GM18499 (cell line): Measurements from ENCODE around the gene ADAMTS10.
"Not testable (repeated sequence)": the region's sequence is repeated elsewhere in the genome, so short reads cannot be mapped to it uniquely, and the experiment has no call there.

Experiments used
- ATAC-seq: cut with Tn5 transposase; IDR thresholded peaks from one replicate; pipeline ENCODE4 v1.9.1; 2021; ENCODE audit warnings: moderate number of reproducible peaks; ENCODE audit not compliant: insufficient read depth, unreplicated experiment

The ADAMTS10 gene

DNA sequence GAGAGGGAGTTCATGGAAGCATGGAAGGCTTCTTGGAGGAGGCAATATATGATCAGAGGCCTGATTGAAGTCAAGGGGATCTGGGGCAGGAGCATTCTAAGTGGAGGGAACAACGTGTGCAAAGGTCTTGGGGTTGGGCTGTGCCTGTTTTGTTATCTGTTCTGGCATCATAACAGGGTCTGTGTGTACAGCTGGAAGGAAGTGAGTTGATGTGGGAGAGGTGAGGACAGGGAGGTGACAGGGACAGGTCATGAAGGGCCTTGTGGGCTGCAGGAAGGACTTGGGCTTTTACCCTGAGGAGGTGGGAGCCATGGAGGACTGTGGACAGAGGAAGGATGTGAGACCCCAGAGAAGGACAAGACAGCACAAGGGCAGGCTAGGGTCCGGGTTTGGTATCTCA is 18.7 kb upstream of the ADAMTS10 start:
- no peak for ATAC-seq

GRCh38 chr19:8626842-8627241 is 16.3 kb upstream of the ADAMTS10 start:
- no peak for ATAC-seq

DNA sequence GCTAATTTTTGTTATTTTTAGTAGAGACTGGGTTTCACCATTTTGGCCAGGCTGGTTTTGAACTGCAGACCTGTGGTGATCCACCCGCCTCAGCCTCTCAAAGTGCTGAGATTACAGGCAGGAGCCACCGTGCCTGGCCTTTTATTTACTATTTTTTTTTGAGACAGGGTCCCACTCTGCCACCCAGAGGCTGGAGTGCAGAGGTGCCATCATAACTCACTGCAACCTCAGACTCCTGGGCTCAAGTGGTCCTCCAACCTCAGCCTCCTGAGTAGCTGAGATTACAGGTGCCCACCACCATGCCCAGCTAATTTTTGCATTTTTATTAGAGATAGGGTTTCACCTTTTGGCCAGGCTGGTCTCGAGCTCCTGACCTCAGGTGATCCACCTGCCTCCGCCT is 12.4 kb upstream of the ADAMTS10 start:
- not testable (repeated sequence) for ATAC-seq

DNA sequence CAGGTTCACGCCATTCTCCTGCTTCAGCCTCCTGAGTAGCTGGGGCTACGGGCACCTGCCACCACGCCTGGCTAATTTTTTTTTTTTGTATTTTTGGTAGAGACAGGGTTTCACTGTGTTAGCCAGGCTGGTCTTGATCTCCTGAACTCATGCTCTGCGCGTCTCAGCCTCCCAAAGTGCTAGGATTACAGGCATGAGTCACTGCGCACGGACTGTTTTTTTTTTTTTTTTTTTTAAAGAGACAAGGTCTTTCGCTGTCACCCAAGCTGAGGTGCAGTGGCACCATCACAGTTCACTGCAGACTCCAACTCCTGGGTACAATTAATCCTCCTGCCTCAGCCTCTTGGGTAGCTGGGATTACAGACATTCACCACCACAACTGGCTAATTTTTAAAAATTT is 8.2 kb upstream of the ADAMTS10 start:
- ATAC-seq: no peak

DNA sequence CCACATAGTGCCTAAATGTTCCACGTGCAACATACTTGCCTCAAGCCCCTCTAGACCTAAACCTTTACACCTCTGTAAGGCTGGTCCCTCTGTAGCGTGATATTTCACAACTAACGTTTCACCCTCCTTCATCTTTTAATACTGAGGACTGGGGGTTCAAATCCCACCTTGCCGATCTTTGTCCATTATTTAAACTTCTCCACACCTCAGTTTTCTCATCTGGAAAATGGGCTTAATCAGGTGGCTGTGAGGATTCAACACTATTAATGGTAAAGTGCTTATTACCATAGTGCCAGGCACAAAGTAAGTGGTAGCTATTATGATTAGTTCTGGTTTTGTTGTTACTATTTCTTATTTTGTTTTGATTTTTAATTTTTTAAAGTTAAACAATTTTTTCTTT is 7.5 kb upstream of the ADAMTS10 start:
- ATAC-seq: no peak

DNA sequence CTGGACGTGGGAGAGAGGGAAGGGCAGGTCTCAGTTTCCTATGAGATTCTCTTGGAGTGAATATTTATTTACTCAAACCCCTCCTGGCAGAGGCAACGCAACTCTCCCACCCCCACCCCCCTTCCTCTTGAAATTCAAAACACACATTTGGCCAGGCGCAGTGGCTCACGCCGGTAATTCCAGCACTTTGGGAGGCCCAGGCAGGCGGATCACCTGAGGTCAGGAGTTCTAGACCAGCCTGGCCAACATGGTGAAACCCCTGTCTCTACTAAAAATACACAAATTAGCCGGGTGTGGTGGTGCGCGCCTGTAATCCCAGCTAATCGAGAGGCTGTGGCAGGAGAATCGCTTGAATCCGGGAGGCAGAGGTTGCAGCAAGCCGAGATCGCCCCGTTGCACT is 6.8 kb upstream of the ADAMTS10 start:
- not testable (repeated sequence) for ATAC-seq

GRCh38 chr19:8616861-8617260 is 6.3 kb upstream of the ADAMTS10 start:
- ATAC-seq: no peak

GRCh38 chr19:8615813-8616596 is 5.5 kb upstream of the ADAMTS10 start:
- ATAC-seq: no peak

- ATAC-seq: no peak
Measured at GRCh38 chr19:8615024-8615423, 4.5 kb upstream of the ADAMTS10 start.

DNA sequence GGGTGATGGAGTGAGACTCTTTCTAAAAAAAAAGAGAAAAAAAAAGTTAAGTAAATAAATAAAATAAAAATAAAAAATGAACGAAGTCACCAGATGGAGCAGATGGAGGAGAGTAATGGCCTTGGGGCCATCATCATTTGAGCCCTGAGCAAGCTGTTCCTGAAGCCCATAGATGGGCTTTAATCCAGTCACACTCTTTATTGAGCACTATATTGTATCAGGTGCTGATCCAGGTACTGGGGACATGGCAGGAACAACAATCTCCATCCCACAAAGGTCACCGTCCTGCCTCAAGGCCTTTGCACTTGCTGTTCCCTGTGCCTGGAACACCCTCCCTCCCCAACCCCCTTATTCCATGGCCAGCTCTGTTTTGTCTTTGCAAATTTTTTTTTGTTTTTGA is 3.9 kb upstream of the ADAMTS10 start:
- no peak for ATAC-seq

GRCh38 chr19:8612807-8613171 is 2.3 kb upstream of the ADAMTS10 start:
- ATAC-seq: no peak

DNA sequence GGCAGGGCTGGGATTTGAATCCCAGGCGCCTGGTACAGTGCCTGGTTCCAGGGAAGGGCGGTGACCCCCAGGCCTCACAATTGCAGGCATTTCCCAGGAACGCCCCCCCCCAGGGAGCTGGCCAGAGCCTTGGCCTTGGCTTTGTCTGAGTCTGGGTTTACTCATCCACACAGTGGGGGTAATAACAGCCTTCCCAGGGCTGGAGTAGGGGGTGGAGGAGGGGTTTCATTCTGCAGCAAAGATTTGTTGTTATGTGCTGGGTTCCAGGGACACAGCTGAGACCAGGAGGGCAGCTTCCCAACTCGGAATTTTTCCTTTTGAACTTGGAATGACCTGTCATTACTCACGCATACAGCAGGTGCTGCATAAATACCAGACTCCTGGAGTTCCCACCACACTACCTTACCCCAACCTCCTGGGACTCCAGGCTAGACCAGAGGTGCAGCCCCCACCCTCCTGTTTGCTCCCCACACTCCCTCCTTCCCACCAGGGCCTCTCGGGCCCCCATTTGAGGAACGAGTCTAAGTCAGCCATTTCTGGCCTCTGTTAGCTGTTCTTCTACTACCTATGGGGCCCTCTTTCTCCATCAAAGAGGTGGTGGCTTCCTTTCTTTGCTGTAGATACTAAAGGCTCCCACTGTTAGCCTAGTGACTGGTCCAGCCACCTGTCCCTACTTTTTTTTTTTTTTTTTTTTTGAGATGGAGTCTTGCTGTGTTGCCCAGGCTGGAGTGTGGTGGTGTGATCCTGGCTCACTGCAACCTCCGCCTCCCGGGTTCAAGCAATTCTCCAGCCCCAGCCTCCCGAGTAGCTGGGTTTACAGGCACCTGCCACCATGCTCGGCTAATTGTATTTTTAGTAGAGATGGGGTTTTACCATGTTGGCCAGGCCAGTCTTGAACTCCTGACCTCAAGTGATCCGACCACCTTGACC is 1.6 kb upstream of the ADAMTS10 start:
- no peak for ATAC-seq

DNA sequence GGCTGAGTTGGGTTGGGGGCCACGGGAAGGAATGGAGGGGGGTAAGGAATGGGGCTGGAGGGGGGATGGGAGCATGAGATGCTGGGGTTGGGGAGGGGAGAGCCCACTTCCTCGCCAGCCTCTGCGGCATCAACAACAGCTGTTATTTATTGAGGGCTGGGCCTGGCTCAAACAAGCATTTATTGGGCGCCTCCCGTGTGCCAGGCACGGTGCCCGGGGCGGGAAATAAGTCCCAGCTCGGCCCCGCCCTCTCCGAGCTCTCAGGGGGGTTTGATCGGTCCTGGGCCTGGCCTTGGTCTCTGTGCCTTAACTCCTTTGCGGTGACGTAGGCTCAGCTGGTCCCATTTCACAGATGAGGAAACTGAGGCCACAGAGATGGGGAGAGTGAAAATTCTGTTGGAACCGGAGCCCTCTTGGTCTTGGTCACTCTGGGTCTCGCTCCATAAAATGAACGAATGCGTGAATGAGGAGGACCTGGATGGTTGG is 919 bp upstream of the ADAMTS10 start:
- no peak for ATAC-seq

DNA sequence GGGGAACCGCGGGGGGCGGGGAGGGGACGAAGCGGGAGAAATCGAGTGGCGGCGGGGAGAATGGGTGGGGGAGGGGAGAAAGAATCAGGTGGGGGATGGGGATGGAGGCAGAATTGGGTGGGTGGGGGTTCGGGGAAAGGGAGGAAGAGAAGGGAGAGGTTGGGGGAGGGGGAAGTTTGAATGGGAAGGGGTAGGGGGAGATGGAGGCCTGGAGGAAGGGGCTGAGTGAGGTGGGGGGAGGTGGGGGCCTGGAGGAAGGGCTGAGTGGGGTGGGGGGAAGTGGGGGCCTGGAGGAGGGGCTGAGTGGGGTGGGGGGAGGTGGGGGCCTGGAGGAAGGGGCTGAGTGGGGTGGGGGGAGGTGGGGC is 403 bp upstream of the ADAMTS10 start:
- ATAC-seq: no peak

DNA sequence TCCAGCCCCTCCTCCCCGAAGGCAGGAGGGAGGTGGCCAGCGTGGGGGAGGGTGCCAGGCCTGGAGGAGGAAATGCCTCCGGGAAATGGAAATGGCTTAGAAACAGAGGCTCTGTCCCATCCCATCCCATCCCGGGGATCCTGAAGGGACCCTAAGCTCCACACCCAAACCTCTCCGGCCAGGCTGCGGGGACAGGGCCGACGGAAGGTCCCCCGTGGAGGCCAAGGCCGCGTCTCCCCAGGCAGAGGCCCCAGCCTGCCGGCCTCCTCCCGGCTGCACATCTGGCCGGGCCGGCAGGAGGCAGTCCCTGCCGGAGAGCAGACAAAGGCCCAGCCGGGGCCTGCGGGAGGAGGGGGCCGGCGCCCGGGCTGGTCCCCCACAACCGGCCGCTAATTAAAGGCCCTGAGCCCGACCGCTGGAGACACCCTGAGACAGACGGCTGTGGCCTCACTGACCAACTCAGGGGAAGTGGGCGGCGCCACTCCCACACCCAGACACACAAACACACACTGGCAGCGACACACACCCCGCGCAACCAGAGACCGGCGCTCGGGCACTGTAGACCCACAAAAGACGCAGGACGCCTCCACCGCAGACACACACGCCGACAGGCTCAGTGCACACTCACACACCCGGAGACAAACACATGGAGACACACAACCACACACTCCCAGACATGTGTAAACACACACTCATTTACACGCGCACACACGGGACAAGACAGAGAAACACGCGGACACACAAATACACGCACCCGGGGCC is 1.1 kb downstream of the ADAMTS10 start:
- ATAC-seq: no peak

DNA sequence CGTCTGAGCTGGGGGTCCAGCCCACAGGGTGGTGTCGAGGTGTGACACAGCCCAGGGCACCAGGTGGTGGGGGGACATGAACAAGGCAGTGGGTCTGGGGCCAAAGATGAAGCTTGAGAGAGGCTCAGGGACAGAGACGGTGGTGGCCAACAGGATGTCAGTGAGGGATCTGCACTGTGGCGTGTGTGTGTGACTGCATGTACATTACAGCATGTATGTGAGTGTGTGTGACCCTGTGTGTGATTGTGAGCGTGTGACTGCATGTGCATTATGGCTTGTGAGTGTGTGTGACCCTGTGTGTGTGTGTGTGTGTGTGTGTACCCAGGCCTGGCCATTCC is 1.6 kb downstream of the ADAMTS10 start:
- ATAC-seq: no peak

- ATAC-seq: no peak
Measured at GRCh38 chr19:8607386-8607785, 3.1 kb downstream of the ADAMTS10 start.

DNA sequence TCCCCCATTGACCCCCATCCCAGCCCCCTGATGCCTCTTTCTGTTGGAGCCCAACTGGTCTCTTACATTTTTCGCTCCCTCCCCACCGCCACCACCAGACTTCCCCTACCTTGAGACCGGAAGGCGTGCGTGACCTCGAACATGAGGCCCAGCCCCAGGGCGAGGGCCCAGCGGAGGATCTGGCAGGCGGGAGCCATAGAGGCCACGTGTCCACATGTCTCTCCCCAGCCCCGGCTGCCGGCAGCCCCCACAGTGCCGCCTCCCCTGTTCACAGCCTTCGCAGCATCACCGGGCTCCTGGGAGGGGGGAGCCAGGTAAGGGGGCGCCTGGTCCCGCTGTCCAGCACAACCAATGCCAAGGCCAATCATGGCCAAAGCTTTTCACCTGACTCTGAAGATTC is 5.0 kb downstream of the ADAMTS10 start:
- ATAC-seq: no peak

GRCh38 chr19:8601796-8602195 is 8.7 kb downstream of the ADAMTS10 start:
- ATAC-seq: no peak

GRCh38 chr19:8600816-8601215 is 9.7 kb downstream of the ADAMTS10 start:
- ATAC-seq: no peak

GRCh38 chr19:8600064-8600463 is 10.5 kb downstream of the ADAMTS10 start:
- ATAC-seq: no peak
